Measurements from ENCODE around the gene MAP3K14.
"Not testable (repeated sequence)": the region's sequence is repeated elsewhere in the genome, so short reads cannot be mapped to it uniquely, and the experiment has no call there.

Gene MAP3K14

GRCh38 chr17:45316434-45317110 is at the start of gene MAP3K14:
MAP3K14 (minus strand) TSS chr17:45317020; CDS start chr17:45290745, 26,275 bp downstream.
- peak in 1 of 3 donors; percentile 53 for DNase-seq (ENCODE audit: low read depth in 2 of 3, low spot score in 1 of 3)

GRCh38 chr17:45366049-45366448 is 49.2 kb upstream of the MAP3K14 start:
- DNase-seq (ENCODE audit: low read depth in 2 of 3, low spot score in 1 of 3), result no peak

- no peak for DNase-seq (ENCODE audit: low read depth in 2 of 3, low spot score in 1 of 3)
These were observed 47.9 kb upstream of the MAP3K14 start for GRCh38 chr17:45364531-45365390.

GRCh38 chr17:45363498-45363897 is 46.7 kb upstream of the MAP3K14 start:
- DNase-seq (ENCODE audit: low read depth in 2 of 3, low spot score in 1 of 3), result no peak

- DNase-seq (ENCODE audit: low read depth in 2 of 3, low spot score in 1 of 3), result no peak
These were observed 45.2 kb upstream of the MAP3K14 start for GRCh38 chr17:45361976-45362375.

GRCh38 chr17:45361451-45361850 is 44.6 kb upstream of the MAP3K14 start:
- no peak for DNase-seq (ENCODE audit: low read depth in 2 of 3, low spot score in 1 of 3)

- no peak for DNase-seq (ENCODE audit: low read depth in 2 of 3, low spot score in 1 of 3)
These were observed 40.7 kb upstream of the MAP3K14 start for GRCh38 chr17:45357364-45357997.

GRCh38 chr17:45355087-45355486 is 38.3 kb upstream of the MAP3K14 start:
- DNase-seq (ENCODE audit: low read depth in 2 of 3, low spot score in 1 of 3), result no peak

GRCh38 chr17:45353043-45353442 is 36.2 kb upstream of the MAP3K14 start:
- peak; percentile 14 to 44 (median 20) for DNase-seq (ENCODE audit: low read depth in 2 of 3, low spot score in 1 of 3)

- no peak for DNase-seq (ENCODE audit: low read depth in 2 of 3, low spot score in 1 of 3)
These were observed 35.0 kb upstream of the MAP3K14 start for GRCh38 chr17:45351831-45352230.

- no peak for DNase-seq (ENCODE audit: low read depth in 2 of 3, low spot score in 1 of 3)
These were observed 30.6 kb upstream of the MAP3K14 start for GRCh38 chr17:45347444-45347843.

- no peak for DNase-seq (ENCODE audit: low read depth in 2 of 3, low spot score in 1 of 3)
These were observed 29.6 kb upstream of the MAP3K14 start for GRCh38 chr17:45346216-45347015.

GRCh38 chr17:45345554-45346215 is 28.9 kb upstream of the MAP3K14 start:
- no peak for DNase-seq (ENCODE audit: low read depth in 2 of 3, low spot score in 1 of 3)

GRCh38 chr17:45345246-45345553 is 28.4 kb upstream of the MAP3K14 start:
- no peak for DNase-seq (ENCODE audit: low read depth in 2 of 3, low spot score in 1 of 3)

GRCh38 chr17:45343967-45344664 is 27.3 kb upstream of the MAP3K14 start:
- not testable (repeated sequence) for DNase-seq (ENCODE audit: low read depth in 2 of 3, low spot score in 1 of 3)

- DNase-seq (ENCODE audit: low read depth in 2 of 3, low spot score in 1 of 3), result no peak
These were observed 26.2 kb upstream of the MAP3K14 start for GRCh38 chr17:45342871-45343526.

GRCh38 chr17:45342306-45342705 is 25.5 kb upstream of the MAP3K14 start:
- no peak for DNase-seq (ENCODE audit: low read depth in 2 of 3, low spot score in 1 of 3)

- DNase-seq (ENCODE audit: low read depth in 2 of 3, low spot score in 1 of 3), result no peak
These were observed 24.8 kb upstream of the MAP3K14 start for GRCh38 chr17:45341533-45342158.
